Measurements from ENCODE around the gene ZSWIM4.

The ZSWIM4 gene

GRCh38 chr19:13835791-13836723, 40.8 kb downstream of the ZSWIM4 start:
- peak; percentile 68 for DNase-seq

- no peak for DNase-seq
These were observed 43.3 kb downstream of the ZSWIM4 start for GRCh38 chr19:13838435-13839129.

GRCh38 chr19:13839130-13839937, 44.1 kb downstream of the ZSWIM4 start:
- DNase-seq: peak; percentile 89

- DNase-seq: no peak
These were observed 44.7 kb downstream of the ZSWIM4 start for GRCh38 chr19:13839938-13840304.

GRCh38 chr19:13840305-13841085, 45.3 kb downstream of the ZSWIM4 start:
- DNase-seq: peak; percentile 78

GRCh38 chr19:13841086-13841961, 46.1 kb downstream of the ZSWIM4 start:
- peak; percentile 71 for DNase-seq

DNA sequence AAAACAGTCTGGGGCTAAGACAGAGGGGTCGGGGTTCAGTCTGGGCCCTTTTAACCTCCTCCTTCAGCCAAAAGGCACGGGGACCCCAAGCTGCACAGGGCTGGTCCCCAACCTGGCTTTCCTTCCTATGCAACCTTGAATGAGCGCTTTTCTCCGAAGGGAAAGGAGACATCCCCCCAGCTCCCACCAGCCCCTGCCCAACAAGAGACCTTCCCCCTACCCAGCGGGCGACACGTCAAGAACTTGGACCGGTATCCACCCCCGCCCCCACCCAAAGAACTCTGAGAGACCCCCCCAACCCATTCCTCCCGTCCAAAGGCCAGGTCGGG, 46.7 kb downstream of the ZSWIM4 start:
- no peak for DNase-seq

DNA sequence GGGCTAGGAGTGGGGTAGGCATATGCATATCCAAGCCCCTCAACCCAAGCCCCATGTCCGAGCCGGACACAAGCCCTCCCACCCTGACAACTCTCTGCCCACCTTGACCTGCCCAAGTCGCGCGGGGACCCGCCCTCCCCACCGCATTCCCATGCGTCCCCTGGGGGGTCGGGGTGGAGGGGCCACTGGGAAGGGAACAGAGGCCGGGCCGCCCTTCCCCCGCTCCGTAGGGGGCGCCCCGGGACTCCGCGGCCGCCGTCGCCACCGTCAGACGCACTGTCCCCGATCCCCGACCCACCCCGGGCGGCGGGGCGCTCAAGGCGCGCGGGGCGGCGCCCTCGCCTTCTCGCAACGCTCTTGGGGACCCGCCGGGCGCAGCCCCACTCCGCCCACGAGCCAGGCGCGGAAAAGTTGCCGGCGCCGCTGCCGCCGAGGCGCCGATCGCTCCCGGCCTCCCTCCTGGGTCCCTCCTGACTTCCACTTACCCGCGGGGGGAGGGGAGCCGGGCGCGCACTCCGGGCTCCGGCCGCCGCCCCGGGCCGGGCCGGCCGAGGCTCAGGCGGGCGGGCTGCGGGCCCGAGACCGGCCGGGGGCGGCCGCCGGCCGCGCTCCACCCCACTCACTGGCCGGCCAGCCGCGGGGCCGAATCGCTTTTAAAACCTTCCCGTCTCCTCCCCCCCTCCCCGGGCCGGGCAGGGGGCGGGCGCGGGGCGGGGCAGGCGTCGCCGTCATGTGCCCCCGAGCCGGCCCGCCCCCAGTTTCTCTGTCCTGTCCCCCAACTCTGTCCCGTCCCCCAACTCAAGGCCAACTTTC, 47.3 kb downstream of the ZSWIM4 start:
- DNase-seq: peak; percentile 94

DNA sequence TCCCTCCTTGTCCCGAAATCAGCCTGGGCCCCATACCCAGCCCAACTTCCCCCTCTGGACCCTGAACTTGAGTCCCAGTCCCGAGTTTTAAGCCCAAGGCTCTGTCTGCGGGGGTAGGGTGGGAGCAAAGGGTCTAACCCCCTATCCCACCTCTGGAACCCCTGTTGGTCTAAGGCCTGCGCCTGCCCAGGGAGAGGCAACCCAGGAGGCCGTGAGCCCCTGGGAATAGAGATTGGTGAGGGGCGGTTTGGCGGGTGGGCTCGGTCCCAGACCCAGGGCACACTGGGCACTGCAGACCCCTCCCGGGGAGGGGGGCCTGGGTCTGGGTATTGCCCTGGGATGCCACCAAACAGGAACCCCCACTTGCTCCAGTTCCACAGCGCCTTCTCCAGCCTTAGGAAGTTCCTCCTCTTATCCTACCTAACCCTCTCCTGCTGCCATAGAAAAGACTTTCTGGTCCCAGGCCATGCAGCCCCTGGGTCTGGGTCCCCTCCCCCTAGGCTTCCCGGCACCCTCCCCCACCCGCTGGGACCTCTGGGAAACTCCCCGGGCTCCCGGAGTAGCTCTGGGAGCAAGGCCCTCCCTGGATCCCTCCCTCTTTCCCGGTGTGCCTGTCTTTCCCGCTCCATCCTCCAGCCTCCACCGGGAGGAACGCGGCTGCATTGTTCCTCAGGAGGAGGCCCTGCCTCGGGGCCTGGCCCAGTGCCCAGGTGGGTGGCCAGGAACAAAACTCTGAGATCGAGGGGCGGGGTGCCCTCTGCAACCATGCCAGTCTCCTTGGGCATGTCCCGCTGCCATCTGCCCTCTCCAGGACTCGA, 48.1 kb downstream of the ZSWIM4 start:
- DNase-seq: no peak

DNA sequence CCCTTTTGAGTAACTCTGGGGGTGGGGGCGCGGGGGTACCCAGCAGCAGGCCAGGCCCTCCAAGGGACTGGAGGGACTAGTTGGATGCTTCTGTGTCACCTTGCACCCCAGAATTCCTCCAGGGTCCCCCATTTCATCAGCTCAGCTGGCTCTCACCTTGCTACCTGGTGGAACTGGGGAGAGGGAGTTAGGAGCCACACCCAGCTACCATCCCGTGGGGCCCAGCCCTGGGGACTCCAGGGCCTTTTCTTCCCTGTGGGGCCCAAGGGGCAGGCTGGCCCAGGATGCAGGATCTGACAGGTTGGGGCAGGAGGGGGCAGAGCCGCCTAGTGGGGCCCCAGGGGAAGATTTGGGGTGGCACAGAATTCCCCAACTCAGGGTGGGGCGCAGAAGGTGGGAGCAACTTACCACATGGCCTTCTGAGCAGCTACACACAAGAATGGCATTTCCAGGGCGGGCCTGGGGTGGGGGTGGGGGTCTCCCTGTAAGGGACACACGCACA, 48.9 kb downstream of the ZSWIM4 start:
- peak; percentile 58 for DNase-seq

DNA sequence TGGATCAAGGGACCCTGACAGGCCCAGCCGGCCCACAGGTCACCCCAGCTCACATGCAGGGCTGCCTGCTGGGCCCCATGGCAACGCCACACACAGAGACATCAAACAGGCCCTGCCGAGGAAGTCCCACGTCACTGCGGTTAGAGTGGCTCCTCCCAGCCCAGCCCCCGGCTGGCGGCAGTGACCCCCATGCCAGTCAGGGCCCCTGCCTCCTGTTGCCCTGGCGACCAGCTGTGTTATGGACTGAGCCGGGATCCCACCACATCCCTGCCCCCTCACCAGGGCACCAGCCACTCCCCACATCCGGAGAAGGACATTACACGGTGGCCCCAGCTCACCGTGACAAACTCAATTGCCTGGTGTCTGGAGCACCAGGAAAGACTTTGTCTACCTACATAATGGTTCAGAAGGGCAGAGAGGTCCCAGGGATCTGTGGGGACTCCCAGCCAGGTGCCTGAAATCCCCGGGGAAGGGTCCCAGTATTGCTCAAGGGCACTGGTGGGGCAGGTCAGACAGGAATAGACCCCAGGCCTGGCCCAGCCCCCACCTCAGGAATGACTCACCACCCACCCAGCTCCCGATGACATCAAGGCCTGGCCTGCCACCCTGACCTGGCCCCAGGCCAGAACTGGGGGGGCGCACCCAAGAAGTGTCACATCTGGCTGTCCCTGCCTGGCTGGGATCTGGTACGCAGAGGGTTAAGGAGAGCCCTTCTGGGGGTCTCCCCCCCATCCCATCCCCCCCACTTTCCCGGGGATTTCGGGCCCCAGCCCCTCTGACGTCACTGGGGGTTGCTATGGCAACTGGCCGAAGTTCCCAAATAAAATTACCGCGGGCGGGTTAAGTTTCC, 51.5 kb downstream of the ZSWIM4 start:
- peak; percentile 100 for DNase-seq

DNA sequence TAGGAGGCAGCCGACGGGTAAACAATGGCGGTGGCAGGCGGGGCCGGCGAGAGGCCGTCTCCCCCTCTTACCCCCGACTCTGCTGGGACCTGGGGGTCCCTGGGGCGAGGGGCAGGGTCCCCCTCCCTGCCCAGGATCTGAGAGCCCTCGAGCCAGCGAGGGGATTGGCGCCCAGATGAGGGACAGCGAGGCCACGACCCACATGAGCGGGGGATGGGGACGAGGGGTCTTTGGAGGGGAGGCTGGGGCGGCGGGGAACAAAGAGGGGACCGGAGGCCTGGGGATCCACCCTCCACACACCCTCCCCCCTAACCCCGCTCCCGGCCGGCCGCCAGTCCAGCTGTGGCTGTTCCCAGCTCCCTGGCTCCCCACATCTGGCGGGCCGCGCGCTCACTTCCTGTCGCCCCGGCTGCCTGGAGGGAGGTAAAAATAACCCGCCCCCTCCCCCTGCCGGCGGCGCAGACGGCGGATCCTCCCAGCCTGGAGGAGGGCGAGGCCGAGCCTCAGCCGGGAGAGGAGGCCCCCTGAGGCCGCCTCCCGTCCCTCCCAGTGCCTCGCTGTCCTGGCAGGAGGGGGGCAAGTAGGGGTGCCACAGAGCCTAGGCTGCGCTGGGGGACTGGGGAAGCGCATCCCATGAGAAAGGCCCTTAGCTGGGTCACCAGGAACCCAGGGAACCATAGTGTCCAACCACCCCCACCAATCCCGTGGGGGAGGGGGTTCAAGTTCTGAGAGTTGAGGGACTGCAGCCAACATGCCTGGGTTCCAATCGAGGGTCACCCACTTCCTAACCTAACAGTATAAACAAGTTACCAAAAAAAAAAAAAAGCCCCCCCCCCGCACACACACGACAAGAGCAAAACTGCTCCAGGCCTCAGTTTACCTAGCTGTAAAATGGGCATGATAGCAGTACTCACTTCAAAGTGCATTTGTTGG, 52.4 kb downstream of the ZSWIM4 start:
- DNase-seq: peak; percentile 91

- DNase-seq: no peak
These were observed 53.1 kb downstream of the ZSWIM4 start for GRCh38 chr19:13848340-13848677.

- DNase-seq: peak; percentile 21
These were observed 53.8 kb downstream of the ZSWIM4 start for GRCh38 chr19:13848798-13849676.

DNA sequence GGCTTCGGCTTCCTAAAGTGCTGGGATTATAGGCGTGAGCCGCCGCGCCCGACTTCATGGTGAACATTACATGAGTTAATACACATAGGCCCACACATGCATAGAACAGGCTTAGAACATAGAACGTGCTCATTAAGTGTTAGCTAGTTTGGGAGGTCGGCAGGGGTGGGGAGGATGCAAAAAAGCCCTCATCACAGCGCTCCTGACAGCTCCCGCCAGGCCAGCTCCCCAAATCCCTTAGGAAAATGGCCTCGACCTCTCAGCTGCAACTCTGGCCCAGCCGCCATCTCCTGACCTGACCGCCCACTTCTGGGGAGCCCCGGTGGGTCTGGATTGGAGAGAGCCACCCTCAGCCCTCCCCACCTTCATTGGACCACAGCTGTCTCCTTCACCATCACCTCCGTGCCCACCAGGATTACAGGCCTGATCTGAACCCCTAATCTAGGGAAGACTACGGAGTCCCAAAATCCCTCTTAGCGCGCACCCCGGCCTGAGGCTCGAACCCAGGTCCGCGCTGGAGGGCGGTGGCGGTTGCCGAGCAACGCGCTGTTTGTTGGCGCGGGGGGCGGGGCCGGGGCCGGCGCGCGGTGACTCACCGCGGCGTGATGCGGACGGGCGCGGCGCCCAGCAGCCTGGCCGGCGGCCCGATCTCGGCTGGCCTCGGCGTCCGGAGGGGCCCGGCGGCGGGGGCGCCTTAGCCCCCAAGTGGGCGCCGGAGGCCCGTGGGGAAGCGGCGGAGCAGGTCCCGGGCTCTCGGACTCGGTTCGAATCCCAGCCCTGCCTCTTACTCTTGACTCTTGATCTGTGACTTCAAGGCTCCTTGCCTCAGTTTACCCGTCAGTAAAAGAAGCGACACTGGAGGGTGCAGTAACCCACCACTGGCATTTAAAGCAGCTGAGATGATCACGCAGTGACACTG, 55.0 kb downstream of the ZSWIM4 start:
- peak; percentile 86 for DNase-seq
